Lung (tissue), 12 donors: Measurements from ENCODE around the gene EPS8. TPM values are rescaled to one million over a fixed set of nuclear protein-coding genes. Genes with fewer than 3 reads are reported as not detected.

Experiments used
- ATAC-seq: fragments of 200-7000 bp; cut with Tn5 transposase; one replicate; pipeline ENCODE4 v1.9.1; 2020; ENCODE audit warnings: moderate number of reproducible peaks; ENCODE audit not compliant: insufficient read depth, low FRiP score
- DNase-seq, 3 donors: peaks; one replicate each; pipeline ENCODE4 v3.0.0-alpha.2; 2013 to 2017
- H3K27ac ChIP-seq, 2 donors: one replicate each; pipeline ENCODE4 v1.5.1; 2013; ENCODE audit warnings: mild to moderate bottlenecking in 2 of 2, moderate library complexity in 2 of 2, control low read depth in 1 of 2, inconsistent platforms in 1 of 2, low read depth in 1 of 2, low read length in 1 of 2
- H3K27me3 ChIP-seq, 3 donors: one replicate each; pipeline ENCODE4 v1.5.1; 2013; ENCODE audit warnings: low read length in 2 of 3; ENCODE audit not compliant: control insufficient read depth in 3 of 3, insufficient read depth in 3 of 3
- H3K36me3 ChIP-seq, 4 donors: one replicate each; pipeline ENCODE4 v1.5.1; 2013; ENCODE audit warnings: low read length in 4 of 4, mild to moderate bottlenecking in 1 of 4, moderate library complexity in 1 of 4; ENCODE audit not compliant: control insufficient read depth in 4 of 4, insufficient read depth in 4 of 4
- H3K4me1 ChIP-seq, 5 donors: one replicate each; pipeline ENCODE4 v1.5.1; 2013; ENCODE audit warnings: low read length in 5 of 5, mild to moderate bottlenecking in 2 of 5, moderate library complexity in 1 of 5; ENCODE audit not compliant: control insufficient read depth in 5 of 5, insufficient read depth in 5 of 5
- H3K4me3 ChIP-seq: one replicate; pipeline ENCODE4 v1.5.1; 2013; ENCODE audit warnings: mild to moderate bottlenecking, control low read depth, moderate library complexity
- H3K9ac ChIP-seq, 2 donors: one replicate each; pipeline ENCODE4 v1.5.1; 2013; ENCODE audit warnings: low read length in 2 of 2, control low read depth in 1 of 2; ENCODE audit not compliant: insufficient read depth in 1 of 2
- H3K9me3 ChIP-seq, 4 donors: one replicate each; pipeline ENCODE4 v1.5.1; 2013; ENCODE audit warnings: low read length in 3 of 4, mild to moderate bottlenecking in 1 of 4, moderate library complexity in 1 of 4; ENCODE audit not compliant: control insufficient read depth in 4 of 4, insufficient read depth in 3 of 4
- WGBS, 2 donors: extraction: QIAGEN DNeasy Blood & Tissue Kit; methylation state at CpG; one replicate each; pipeline ENCODE4 v1.1.7; 2013; 5-methylcytosine and 5-hydroxymethylcytosine counted together
- polyA plus RNA-seq, 2 donors: library from polyadenylated mRNA; stranded (reverse); fragments of 200-250 nt; gene quantifications; one replicate each; pipeline ENCODE4 v1.2.1, GENCODE V29; 2013
- total RNA-seq, 2 donors: library from RNA; depleted of rRNA in 1 of 2; stranded (reverse); fragments of >200 nt in 1 of 2; gene quantifications; one replicate each; pipeline ENCODE4 v1.2.1, GENCODE V29; 2014 to 2021
- TF ChIP-seq, protein P1 (sequence below): IDR thresholded peaks from 2 replicates; pipeline ENCODE4 v1.5.1; 2012; ENCODE audit warnings: mild to moderate bottlenecking; ENCODE audit errors: control extremely low read depth, extremely low read depth
- donor health status: control.
- donor health status: control.
- donor health status: Bipolar disorder and iron deficiency.
- donor health status: healthy.
- donor health status: DM: yes; HTN: yes; CAD: no.

Gene EPS8
- total and polyA plus RNA-seq, 4 donors, result 30.1 to 153 (median 48.9) TPM

DNA sequence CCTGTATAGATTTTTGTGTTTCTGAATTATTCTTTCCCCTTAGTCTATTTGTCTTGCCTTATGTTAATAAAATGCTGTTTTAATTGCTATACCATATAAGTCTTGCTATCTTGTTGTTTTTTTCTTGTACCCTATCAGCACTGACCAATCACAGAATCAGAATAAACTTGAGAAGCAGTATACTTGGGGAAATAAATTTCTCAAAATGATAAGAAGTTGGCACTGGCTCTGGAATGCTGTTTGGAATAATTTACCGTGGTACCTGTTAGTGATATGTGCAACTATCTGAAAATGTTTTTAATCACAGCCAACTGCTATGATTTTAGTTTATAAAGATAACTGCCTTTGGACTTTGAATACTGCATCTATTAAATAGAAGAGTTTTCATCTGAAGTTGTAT, 37.9 kb upstream of the EPS8 start:
- DNase-seq (no peak), ATAC-seq (no peak)
- H3K27me3 ChIP-seq, result peaks cover 0 to 3% (median 2%) of the 10 kb centered on the region in 3 donors
- TF ChIP-seq, protein P1, sequence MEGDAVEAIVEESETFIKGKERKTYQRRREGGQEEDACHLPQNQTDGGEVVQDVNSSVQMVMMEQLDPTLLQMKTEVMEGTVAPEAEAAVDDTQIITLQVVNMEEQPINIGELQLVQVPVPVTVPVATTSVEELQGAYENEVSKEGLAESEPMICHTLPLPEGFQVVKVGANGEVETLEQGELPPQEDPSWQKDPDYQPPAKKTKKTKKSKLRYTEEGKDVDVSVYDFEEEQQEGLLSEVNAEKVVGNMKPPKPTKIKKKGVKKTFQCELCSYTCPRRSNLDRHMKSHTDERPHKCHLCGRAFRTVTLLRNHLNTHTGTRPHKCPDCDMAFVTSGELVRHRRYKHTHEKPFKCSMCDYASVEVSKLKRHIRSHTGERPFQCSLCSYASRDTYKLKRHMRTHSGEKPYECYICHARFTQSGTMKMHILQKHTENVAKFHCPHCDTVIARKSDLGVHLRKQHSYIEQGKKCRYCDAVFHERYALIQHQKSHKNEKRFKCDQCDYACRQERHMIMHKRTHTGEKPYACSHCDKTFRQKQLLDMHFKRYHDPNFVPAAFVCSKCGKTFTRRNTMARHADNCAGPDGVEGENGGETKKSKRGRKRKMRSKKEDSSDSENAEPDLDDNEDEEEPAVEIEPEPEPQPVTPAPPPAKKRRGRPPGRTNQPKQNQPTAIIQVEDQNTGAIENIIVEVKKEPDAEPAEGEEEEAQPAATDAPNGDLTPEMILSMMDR, result no peak
- 42 to 61% methylated on average over 1 of the region's 1 CpG for WGBS, 2 donors
- H3K4me1 ChIP-seq, result no peaks in the 10 kb centered on the region
- no peak overlapping the region for H3K4me3 ChIP-seq
- H3K27ac ChIP-seq, result no peak overlapping the region
- no peak overlapping the region for H3K9ac ChIP-seq
- no peaks in the 10 kb centered on the region for H3K9me3 ChIP-seq
- no peaks in the 10 kb centered on the region for H3K36me3 ChIP-seq

- TF ChIP-seq, protein P1, result no peak
- 91 to 95% methylated on average over 3 of the region's 3 CpGs for WGBS, 2 donors
- H3K4me3 ChIP-seq, result no peak overlapping the region
- H3K9me3 ChIP-seq, result no peaks in the 10 kb centered on the region
- H3K36me3 ChIP-seq, result no peaks in the 10 kb centered on the region
- peaks cover 0 to 5% (median 3%) of the 10 kb centered on the region in 3 donors for H3K27me3 ChIP-seq
- DNase-seq, result no peak
- H3K27ac ChIP-seq, result no peak overlapping the region
- H3K4me1 ChIP-seq, result no peaks in the 10 kb centered on the region
- ATAC-seq, result no peak
- H3K9ac ChIP-seq, result no peak overlapping the region
Observed at GRCh38 chr12:15824516-15824915, 35.3 kb upstream of the EPS8 start.

DNA sequence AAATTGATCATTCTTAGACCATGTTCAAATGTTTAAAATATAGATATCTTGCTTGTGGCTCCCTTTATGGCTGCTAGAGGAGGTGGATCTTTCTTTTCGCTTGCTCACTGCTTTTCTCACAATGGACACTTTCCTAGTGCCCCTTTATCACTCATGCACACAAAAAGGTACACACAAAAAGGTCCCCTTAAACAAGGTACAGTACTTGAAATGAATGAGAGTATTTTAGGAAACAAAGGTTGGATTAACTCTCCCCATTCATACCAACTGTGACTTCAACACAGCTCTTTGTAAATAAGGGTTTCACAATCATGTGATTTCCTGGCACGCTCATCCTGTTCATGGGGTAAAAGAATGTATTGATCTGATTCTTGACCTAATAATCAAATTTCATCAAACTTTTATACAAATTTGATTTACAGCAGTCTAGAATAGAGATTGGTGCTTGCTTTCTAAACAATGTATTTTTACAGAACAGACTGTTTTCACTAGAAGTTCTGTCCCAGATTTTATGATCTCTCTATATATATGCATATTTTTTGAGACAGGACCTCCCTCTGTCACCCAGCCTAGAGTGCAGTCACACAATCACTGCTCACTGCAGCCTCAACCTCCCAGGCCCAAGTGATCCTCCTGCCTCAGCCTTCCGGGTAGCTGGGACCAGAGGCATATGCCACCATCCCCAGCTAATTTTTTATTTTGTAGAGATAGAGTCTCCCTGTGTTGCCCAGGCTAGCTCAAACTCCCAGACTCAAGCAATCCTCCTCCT, 34.4 kb upstream of the EPS8 start:
- TF ChIP-seq, protein P1, result no peak
- Histone ChIP-seq H3K9me3 (no peaks in the 10 kb centered on the region), H3K4me1 (no peaks in the 10 kb centered on the region), H3K4me3 (no peak overlapping the region), H3K9ac (no peak overlapping the region), H3K27me3 (peaks cover 0 to 5% (median 3%) of the 10 kb centered on the region in 3 donors), H3K36me3 (no peaks in the 10 kb centered on the region), H3K27ac (no peak overlapping the region)
- 76 to 79% methylated on average over 3 of the region's 3 CpGs for WGBS, 2 donors
- DNase-seq (no peak), ATAC-seq (no peak)
